Epithelial cell of proximal tubule (primary cell): ENCODE results near the gene CCDC57. TPM values are rescaled to one million over a fixed set of nuclear protein-coding genes. Genes with fewer than 3 reads are reported as not detected.
A peak's percentile ranks its signal among the peaks of the same experiment; 100 is the strongest.

Experiments used
- DNase-seq: peaks from one replicate; pipeline ENCODE4 v3.0.0-alpha.2; 2011; ENCODE audit warnings: low read depth
- H3K4me3 ChIP-seq: 2 replicates; pipeline ENCODE4 v1.5.1; 2011; ENCODE audit warnings: low read depth, mild to moderate bottlenecking, low read length
- CTCF ChIP-seq: conservative IDR thresholded peaks from 2 replicates; pipeline ENCODE4 v1.5.1; 2012; ENCODE audit warnings: low read depth, mild to moderate bottlenecking, low read length
- total RNA-seq: library from RNA; depleted of rRNA; stranded (reverse); fragments of >200 nt; gene quantifications from 2 replicates; pipeline ENCODE4 v1.2.3, GENCODE V29; 2015

Gene CCDC57
- total RNA-seq, 1 donor from 2014 or later, result 10.8 TPM

- no peak for DNase-seq
- peak; percentile 40 for TF ChIP-seq CTCF
- H3K4me3 ChIP-seq, result no peak overlapping the region
Measured at GRCh38 chr17:82107341-82107860, 105.2 kb downstream of the CCDC57 start.

- no peak for TF ChIP-seq CTCF
- DNase-seq, result no peak
- H3K4me3 ChIP-seq, result no peak overlapping the region
Measured at GRCh38 chr17:82106688-82107305, 105.8 kb downstream of the CCDC57 start.

GRCh38 chr17:82105882-82106687 is 106.6 kb downstream of the CCDC57 start:
- TF ChIP-seq CTCF, result peak; percentile 30
- H3K4me3 ChIP-seq, result no peak overlapping the region
- no peak for DNase-seq

GRCh38 chr17:82105417-82105881 is 107.2 kb downstream of the CCDC57 start:
- no peak for TF ChIP-seq CTCF
- no peak overlapping the region for H3K4me3 ChIP-seq
- DNase-seq, result no peak

GRCh38 chr17:82104797-82105416 is 107.7 kb downstream of the CCDC57 start:
- DNase-seq, result no peak
- TF ChIP-seq CTCF, result no peak
- H3K4me3 ChIP-seq, result no peak overlapping the region

- no peak for DNase-seq
- no peak overlapping the region for H3K4me3 ChIP-seq
- no peak for TF ChIP-seq CTCF
Measured at GRCh38 chr17:82103553-82104451, 108.8 kb downstream of the CCDC57 start.
